Measurements from ENCODE around the gene SYT14.
"Not testable (repeated sequence)": the region's sequence is repeated elsewhere in the genome, so short reads cannot be mapped to it uniquely, and the experiment has no call there.

Gene SYT14

GRCh38 chr1:210123924-210124589 is 186.0 kb downstream of the SYT14 start:
- no peak for DNase-seq

GRCh38 chr1:210124736-210125135 is 186.7 kb downstream of the SYT14 start:
- no peak for DNase-seq

- no peak for DNase-seq
Observed at GRCh38 chr1:210125143-210125542, 187.1 kb downstream of the SYT14 start.

- DNase-seq, result peak; percentile 36
Observed at GRCh38 chr1:210129092-210129491, 191.1 kb downstream of the SYT14 start.

- DNase-seq, result no peak
Observed at GRCh38 chr1:210129759-210130158, 191.7 kb downstream of the SYT14 start.

GRCh38 chr1:210132582-210132981 is 194.6 kb downstream of the SYT14 start:
- DNase-seq, result no peak

GRCh38 chr1:210143465-210144062 is 205.5 kb downstream of the SYT14 start:
- DNase-seq, result peak; percentile 64

GRCh38 chr1:210144736-210145135 is 206.7 kb downstream of the SYT14 start:
- DNase-seq, result no peak

GRCh38 chr1:210151052-210151672 is 213.1 kb downstream of the SYT14 start:
- no peak for DNase-seq

- no peak for DNase-seq
Observed at GRCh38 chr1:210159211-210159610, 221.2 kb downstream of the SYT14 start.

- DNase-seq, result no peak
Observed at GRCh38 chr1:210170220-210170619, 232.2 kb downstream of the SYT14 start.

- DNase-seq, result no peak
Observed at GRCh38 chr1:210174133-210174532, 236.1 kb downstream of the SYT14 start.

- DNase-seq, result no peak
Observed at GRCh38 chr1:210185063-210185462, 247.0 kb downstream of the SYT14 start.

GRCh38 chr1:210187849-210188606 is 250.0 kb downstream of the SYT14 start:
- DNase-seq, result not testable (repeated sequence)

- DNase-seq, result no peak
Observed at GRCh38 chr1:210189426-210189825, 251.4 kb downstream of the SYT14 start.

GRCh38 chr1:210195635-210196160 is 257.7 kb downstream of the SYT14 start:
- no peak for DNase-seq

- not testable (repeated sequence) for DNase-seq
Observed at GRCh38 chr1:210196266-210196665, 258.2 kb downstream of the SYT14 start.

GRCh38 chr1:210198840-210199239 is 260.8 kb downstream of the SYT14 start:
- no peak for DNase-seq

GRCh38 chr1:210200124-210200736 is 262.2 kb downstream of the SYT14 start:
- no peak for DNase-seq

- no peak for DNase-seq
Observed at GRCh38 chr1:210201681-210202080, 263.7 kb downstream of the SYT14 start.

- no peak for DNase-seq
Observed at GRCh38 chr1:210207597-210208450, 269.8 kb downstream of the SYT14 start.

GRCh38 chr1:210213335-210213734 is 275.3 kb downstream of the SYT14 start:
- no peak for DNase-seq
